ENCODE data around the gene LDAH. TPM values are rescaled to one million over a fixed set of nuclear protein-coding genes. Genes with fewer than 3 reads are reported as not detected.

Gene LDAH
- total and polyA plus RNA-seq, 4 donors = 5.0 to 30.8 (median 11.5) TPM

- no peak for TF ChIP-seq CTCF (IDR thresholded peaks at IDR 0.05; ENCODE audit: control extremely low read depth, extremely low read depth)
- no peak overlapping the region for H3K4me3 ChIP-seq
Measured at GRCh38 chr2:20728114-20728758, 94.7 kb downstream of the LDAH start.

GRCh38 chr2:20726913-20727312, 96.0 kb downstream of the LDAH start:
- Histone ChIP-seq H3K4me1 (ENCODE audit: control insufficient read depth in 5 of 5, insufficient read depth in 5 of 5, low read length in 5 of 5) (peaks cover 0 to 3% (median 0%) of the 10 kb centered on the region in 5 donors), H3K27ac (ENCODE audit: low read depth in 1 of 2, low read length in 1 of 2) (no peak overlapping the region), H3K27me3 (ENCODE audit: control insufficient read depth in 3 of 3, insufficient read depth in 3 of 3, low read length in 2 of 3) (no peaks in the 10 kb centered on the region), H3K36me3 (ENCODE audit: control insufficient read depth in 4 of 4, insufficient read depth in 4 of 4, low read length in 4 of 4) (peaks cover 0 to 5% (median 3%) of the 10 kb centered on the region in 4 donors), H3K9me3 (ENCODE audit: control insufficient read depth in 4 of 4, insufficient read depth in 3 of 4, low read length in 3 of 4) (peaks cover 0 to 4% (median 0%) of the 10 kb centered on the region in 4 donors), H3K9ac (ENCODE audit: insufficient read depth in 1 of 2, low read length in 2 of 2) (no peak overlapping the region), H3K4me3 (no peak overlapping the region)
- no peak for ATAC-seq (ENCODE audit: insufficient read depth, low FRiP score)
- no peak for DNase-seq
- no peak for TF ChIP-seq CTCF (IDR thresholded peaks at IDR 0.05; ENCODE audit: control extremely low read depth, extremely low read depth)
- WGBS, 2 donors = 98 to 99% methylated on average over 5 of the region's 5 CpGs

More at GRCh38 chr2:20728114-20728758, 94.7 kb downstream of the LDAH start:
- 28 to 30% methylated on average over 4 of the region's 4 CpGs for WGBS, 2 donors
- no peaks in the 10 kb centered on the region for H3K27me3 ChIP-seq (ENCODE audit: control insufficient read depth in 3 of 3, insufficient read depth in 3 of 3, low read length in 2 of 3)
- H3K4me1 ChIP-seq (ENCODE audit: control insufficient read depth in 5 of 5, insufficient read depth in 5 of 5, low read length in 5 of 5) = peaks cover 0 to 3% (median 0%) of the 10 kb centered on the region in 5 donors
- H3K36me3 ChIP-seq (ENCODE audit: control insufficient read depth in 4 of 4, insufficient read depth in 4 of 4, low read length in 4 of 4) = peaks cover 0 to 5% (median 3%) of the 10 kb centered on the region in 4 donors
- H3K9ac ChIP-seq (ENCODE audit: insufficient read depth in 1 of 2, low read length in 2 of 2) = no peak overlapping the region
- H3K27ac ChIP-seq (ENCODE audit: low read depth in 1 of 2, low read length in 1 of 2) = peak overlapping the region in 1 of 2 donors; percentile 66
- ATAC-seq (ENCODE audit: insufficient read depth, low FRiP score) (peak; percentile 58), DNase-seq (peak in 2 of 3 donors; percentile 12 to 29)
- no peaks in the 10 kb centered on the region for H3K9me3 ChIP-seq (ENCODE audit: control insufficient read depth in 4 of 4, insufficient read depth in 3 of 4, low read length in 3 of 4)

- no peak for TF ChIP-seq CTCF (IDR thresholded peaks at IDR 0.05; ENCODE audit: control extremely low read depth, extremely low read depth)
- no peak for DNase-seq
- H3K27me3 ChIP-seq (ENCODE audit: control insufficient read depth in 3 of 3, insufficient read depth in 3 of 3, low read length in 2 of 3) = no peaks in the 10 kb centered on the region
- peaks cover 0 to 3% (median 0%) of the 10 kb centered on the region in 5 donors for H3K4me1 ChIP-seq (ENCODE audit: control insufficient read depth in 5 of 5, insufficient read depth in 5 of 5, low read length in 5 of 5)
- H3K36me3 ChIP-seq (ENCODE audit: control insufficient read depth in 4 of 4, insufficient read depth in 4 of 4, low read length in 4 of 4) = peaks cover 0 to 5% (median 3%) of the 10 kb centered on the region in 4 donors
- peaks cover 0 to 4% (median 0%) of the 10 kb centered on the region in 4 donors for H3K9me3 ChIP-seq (ENCODE audit: control insufficient read depth in 4 of 4, insufficient read depth in 3 of 4, low read length in 3 of 4)
- H3K9ac ChIP-seq (ENCODE audit: insufficient read depth in 1 of 2, low read length in 2 of 2) = no peak overlapping the region
- no peak overlapping the region for H3K4me3 ChIP-seq
- no peak overlapping the region for H3K27ac ChIP-seq (ENCODE audit: low read depth in 1 of 2, low read length in 1 of 2)
- WGBS, 2 donors = 94 to 97% methylated on average over 2 of the region's 2 CpGs
- no peak for ATAC-seq (ENCODE audit: insufficient read depth, low FRiP score)
Measured at GRCh38 chr2:20725782-20726181, 97.1 kb downstream of the LDAH start.
